Prostate gland (tissue), 2 donors: ENCODE data around the gene PAK5. TPM values are rescaled to one million over a fixed set of nuclear protein-coding genes. Genes with fewer than 3 reads are reported as not detected.

ENCODE experiments used
- DNase-seq: peaks from one replicate; pipeline ENCODE4 v3.0.0-alpha.2; 2019; ENCODE audit warnings: low spot score
- H3K27ac ChIP-seq, 2 donors: fragments of 200-600 bp; sonication (generic); 2 replicates each; pipeline ENCODE4 v1.5.1; 2017 to 2019
- H3K27me3 ChIP-seq: fragments of 200-600 bp; sonication (generic); replicated peaks from 2 replicates; pipeline ENCODE4 v1.5.1; 2019; ENCODE audit not compliant: insufficient read depth
- H3K36me3 ChIP-seq, 2 donors: fragments of 200-600 bp; sonication (generic); 1 replicate in 1 of 2; 2 replicates in 1 of 2; pipeline versions ENCODE4 v1.5.1 to v1.8.1; 2017 to 2019
- H3K4me1 ChIP-seq: fragments of 200-600 bp; sonication (generic); replicated peaks from 2 replicates; pipeline ENCODE4 v1.5.1; 2019
- H3K4me3 ChIP-seq, 2 donors: fragments of 200-600 bp; sonication (generic); 2 replicates each; pipeline ENCODE4 v1.5.1; 2017 to 2019
- H3K9me3 ChIP-seq: fragments of 200-600 bp; sonication (generic); 2 replicates; pipeline ENCODE4 v1.5.1; 2017
- POLR2A ChIP-seq: fragments of 450-650 bp; IDR thresholded peaks from one replicate; pipeline ENCODE4 v1.6.1; 2016; ENCODE audit warnings: antibody characterized with exemption, mild to moderate bottlenecking
- POLR2AphosphoS5 ChIP-seq: sonication (generic); formaldehyde crosslinking; IDR thresholded peaks from one replicate; pipeline ENCODE4 v1.6.1; 2017; ENCODE audit warnings: antibody characterized with exemption
- WGBS: methylation state at CpG from one replicate; pipeline ENCODE4 v1.1.5; 2018; 5-methylcytosine and 5-hydroxymethylcytosine counted together
- intact Hi-C: fragments of 100-400 bp; cut with DNase I; formaldehyde crosslinking; loops from one replicate; pipeline ENCODE4 v1.14.2; 2022
- total RNA-seq, 2 donors: library from RNA; depleted of rRNA; stranded (reverse); fragments of >200 nt; gene quantifications; one replicate each; pipeline ENCODE4 v1.1.0, GENCODE V29; 2016
- TF ChIP-seq, protein P1 (sequence below), 4 experiments: fragments of 200-600 bp in 2 of 4; fragments of 450-650 bp in 2 of 4; sonication (generic) in 2 of 4; IDR thresholded peaks; 1 replicate in 3 of 4; 2 replicates in 1 of 4; pipeline ENCODE4 v1.5.1; 2016 to 2019; ENCODE audit warnings: antibody characterized with exemption in 4 of 4, mild to moderate bottlenecking in 2 of 4, moderate library complexity in 2 of 4

The PAK5 gene
- total RNA-seq, 2 donors from 2014 or later = 1.4 to 1.9 TPM

GRCh38 chr20:9573335-9574151, 265.3 kb downstream of the PAK5 start:
- H3K9me3 ChIP-seq = no peaks in the 10 kb centered on the region
- H3K4me3 ChIP-seq = no peak overlapping the region
- 38% methylated on average over 13 of the region's 13 CpGs for WGBS
- no peaks in the 10 kb centered on the region for H3K27me3 ChIP-seq
- intact Hi-C loops = no loop called here
- no peak overlapping the region for H3K27ac ChIP-seq
- H3K4me1 ChIP-seq = no peaks in the 10 kb centered on the region
- TF ChIP-seq POLR2AphosphoS5 (no peak), POLR2A (no peak)
- TF ChIP-seq, protein P1, sequence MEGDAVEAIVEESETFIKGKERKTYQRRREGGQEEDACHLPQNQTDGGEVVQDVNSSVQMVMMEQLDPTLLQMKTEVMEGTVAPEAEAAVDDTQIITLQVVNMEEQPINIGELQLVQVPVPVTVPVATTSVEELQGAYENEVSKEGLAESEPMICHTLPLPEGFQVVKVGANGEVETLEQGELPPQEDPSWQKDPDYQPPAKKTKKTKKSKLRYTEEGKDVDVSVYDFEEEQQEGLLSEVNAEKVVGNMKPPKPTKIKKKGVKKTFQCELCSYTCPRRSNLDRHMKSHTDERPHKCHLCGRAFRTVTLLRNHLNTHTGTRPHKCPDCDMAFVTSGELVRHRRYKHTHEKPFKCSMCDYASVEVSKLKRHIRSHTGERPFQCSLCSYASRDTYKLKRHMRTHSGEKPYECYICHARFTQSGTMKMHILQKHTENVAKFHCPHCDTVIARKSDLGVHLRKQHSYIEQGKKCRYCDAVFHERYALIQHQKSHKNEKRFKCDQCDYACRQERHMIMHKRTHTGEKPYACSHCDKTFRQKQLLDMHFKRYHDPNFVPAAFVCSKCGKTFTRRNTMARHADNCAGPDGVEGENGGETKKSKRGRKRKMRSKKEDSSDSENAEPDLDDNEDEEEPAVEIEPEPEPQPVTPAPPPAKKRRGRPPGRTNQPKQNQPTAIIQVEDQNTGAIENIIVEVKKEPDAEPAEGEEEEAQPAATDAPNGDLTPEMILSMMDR (IDR thresholded peaks at IDR 0.05) = no peak
- DNase-seq = no peak
- H3K36me3 ChIP-seq = no peaks in the 10 kb centered on the region

DNA sequence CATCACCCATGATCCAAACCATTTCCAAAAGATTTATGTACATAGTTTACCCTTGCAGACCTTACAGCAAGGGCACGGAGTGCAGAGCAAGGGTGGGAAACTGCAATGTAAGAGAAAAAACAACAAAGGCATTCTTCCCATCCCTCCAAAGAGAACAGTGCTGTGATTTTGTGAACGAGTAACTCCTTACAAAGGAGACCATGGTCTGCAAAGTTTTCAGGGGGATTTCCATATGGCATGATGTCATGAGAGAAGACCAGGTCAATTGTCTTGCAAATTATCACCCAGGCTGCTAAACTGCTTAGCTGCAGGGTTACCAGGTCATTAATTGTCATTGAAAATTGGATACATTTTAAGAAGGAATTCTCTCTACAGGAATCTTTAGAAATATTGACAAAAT, 266.2 kb downstream of the PAK5 start:
- no peaks in the 10 kb centered on the region for H3K9me3 ChIP-seq

GRCh38 chr20:9571783-9572182, 267.1 kb downstream of the PAK5 start:
- Histone ChIP-seq H3K27ac (no peak overlapping the region), H3K4me3 (no peak overlapping the region), H3K9me3 (no peaks in the 10 kb centered on the region), H3K36me3 (no peaks in the 10 kb centered on the region), H3K4me1 (no peaks in the 10 kb centered on the region), H3K27me3 (no peaks in the 10 kb centered on the region)
- WGBS = 70% methylated on average over 3 of the region's 3 CpGs
- TF ChIP-seq POLR2AphosphoS5 (no peak), POLR2A (no peak)
- TF ChIP-seq, protein P1 (IDR thresholded peaks at IDR 0.05) = no peak
- DNase-seq = no peak
- intact Hi-C loops = no loop called here

More for the DNA sequence above, 266.2 kb downstream of the PAK5 start:
- no peaks in the 10 kb centered on the region for H3K36me3 ChIP-seq
- intact Hi-C loops = no loop called here
- H3K4me3 ChIP-seq = no peak overlapping the region
- no peak for TF ChIP-seq POLR2AphosphoS5
- TF ChIP-seq, protein P1 (IDR thresholded peaks at IDR 0.05) = no peak
- TF ChIP-seq POLR2A = no peak
- no peak overlapping the region for H3K27ac ChIP-seq
- H3K27me3 ChIP-seq = no peaks in the 10 kb centered on the region
- no peaks in the 10 kb centered on the region for H3K4me1 ChIP-seq
- WGBS = 36% methylated on average over 2 of the region's 2 CpGs
- no peak for DNase-seq

DNA sequence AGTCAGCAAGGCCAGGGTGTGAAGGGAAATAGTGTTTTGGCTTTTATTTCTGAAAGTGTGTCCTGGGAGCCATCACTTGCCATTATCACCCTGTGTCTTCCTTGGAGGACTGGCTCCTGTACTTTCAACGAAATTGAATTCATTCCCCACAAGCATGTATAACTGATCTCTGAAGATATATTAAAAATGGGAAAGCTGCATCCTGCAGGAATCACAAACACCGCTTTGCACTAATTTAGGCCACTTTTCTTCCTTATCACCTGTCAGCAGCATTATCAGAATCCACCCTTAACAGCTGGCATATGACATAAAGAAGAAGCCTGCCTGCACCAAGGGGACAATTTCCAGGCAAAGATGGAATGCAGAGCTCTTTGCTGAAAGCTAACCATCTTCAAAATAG, 268.3 kb downstream of the PAK5 start:
- Histone ChIP-seq H3K36me3 (no peaks in the 10 kb centered on the region), H3K4me1 (no peaks in the 10 kb centered on the region), H3K27me3 (no peaks in the 10 kb centered on the region), H3K4me3 (no peak overlapping the region), H3K9me3 (no peaks in the 10 kb centered on the region), H3K27ac (no peak overlapping the region)
- TF ChIP-seq POLR2A = no peak
- TF ChIP-seq, protein P1 (IDR thresholded peaks at IDR 0.05) = no peak
- no peak for TF ChIP-seq POLR2AphosphoS5
- intact Hi-C loops = no loop called here
- no peak for DNase-seq
- 62% methylated on average over 2 of the region's 2 CpGs for WGBS

GRCh38 chr20:9566977-9567376, 271.9 kb downstream of the PAK5 start:
- intact Hi-C loops = no loop called here
- WGBS = 88% methylated on average over 1 of the region's 1 CpG
- Histone ChIP-seq H3K27ac (no peak overlapping the region), H3K27me3 (no peaks in the 10 kb centered on the region), H3K4me1 (no peaks in the 10 kb centered on the region), H3K4me3 (no peak overlapping the region), H3K36me3 (no peaks in the 10 kb centered on the region), H3K9me3 (no peaks in the 10 kb centered on the region)
- TF ChIP-seq, protein P1 (IDR thresholded peaks at IDR 0.05) = no peak
- TF ChIP-seq POLR2AphosphoS5 (no peak), POLR2A (no peak)
- no peak for DNase-seq
